Activated naive CD4-positive, alpha-beta T cell treated with anti-CD3 and anti-CD28 coated beads, Interleukin-2, amount 10 ng/mL, durations not matched to agents 7 days and 5 days (primary cell): ENCODE data around the gene INSYN2B.

Source experiments
- CTCF ChIA-PET: fragments of 350-600 bp; sonication (Branson Sonifier 250); formaldehyde crosslinking; loops from one replicate; lab custom pipeline; 2021; ENCODE audit warnings: antibody characterized with exemption; lab: Charles Lee
- DNase-seq: peaks from one replicate; pipeline ENCODE4 v3.0.0-alpha.2; 2020
- H3K27ac Mint-ChIP-seq: one replicate; pipeline ENCODE4 v1.8.0; 2021; ENCODE audit warnings: mild to moderate bottlenecking, moderate library complexity, mixed read lengths
- H3K27me3 Mint-ChIP-seq: one replicate; pipeline ENCODE4 v1.8.0; 2021; ENCODE audit warnings: mild to moderate bottlenecking, mixed read lengths
- H3K36me3 Mint-ChIP-seq: one replicate; pipeline ENCODE4 v1.8.0; 2021; ENCODE audit warnings: mixed read lengths
- H3K4me1 Mint-ChIP-seq: one replicate; pipeline ENCODE4 v1.8.0; 2021; ENCODE audit warnings: mixed read lengths
- H3K4me3 Mint-ChIP-seq: one replicate; pipeline ENCODE4 v1.8.0; 2021; ENCODE audit warnings: mild to moderate bottlenecking, moderate library complexity, mixed read lengths
- H3K9me3 Mint-ChIP-seq: one replicate; pipeline ENCODE4 v1.8.0; 2021; ENCODE audit warnings: mixed read lengths

Gene INSYN2B

GRCh38 chr5:169980418-169981053, at the start of gene INSYN2B:
Gene INSYN2B (minus strand): TSS chr5:169980495. CDS start chr5:169883898, 96,597 bp downstream.
- H3K9me3 Mint-ChIP-seq: no peaks in the 10 kb centered on the region
- CTCF ChIA-PET: interaction anchor here (0.8 to 1.3 kb wide), 5 partner anchors 9 to 279 kb away, joined by 3 to 6 read pairs (median 3); no protein-coding TSS in a partner anchor

GRCh38 chr5:170028124-170028523, 47.8 kb upstream of the INSYN2B start:
- no peaks in the 10 kb centered on the region for H3K4me1 Mint-ChIP-seq
- no peaks in the 10 kb centered on the region for H3K27me3 Mint-ChIP-seq
- CTCF ChIA-PET: no interaction called here
- H3K4me3 Mint-ChIP-seq: no peak overlapping the region
- no peak overlapping the region for H3K27ac Mint-ChIP-seq
- no peaks in the 10 kb centered on the region for H3K9me3 Mint-ChIP-seq
- H3K36me3 Mint-ChIP-seq: peaks cover 37% of the 10 kb centered on the region
- DNase-seq: no peak

More at GRCh38 chr5:169980418-169981053, at the start of gene INSYN2B:
- no peaks in the 10 kb centered on the region for H3K4me1 Mint-ChIP-seq
- H3K27ac Mint-ChIP-seq: no peak within 1 kb of the TSS
- DNase-seq: peak; percentile 26
- H3K36me3 Mint-ChIP-seq: peaks cover 25% of the 10 kb centered on the region
- no peaks in the 10 kb centered on the region for H3K27me3 Mint-ChIP-seq
- H3K4me3 Mint-ChIP-seq: no peak within 1 kb of the TSS

GRCh38 chr5:170025853-170026252, 45.6 kb upstream of the INSYN2B start:
- Mint-ChIP-seq H3K27ac (no peak overlapping the region), H3K27me3 (no peaks in the 10 kb centered on the region), H3K4me3 (no peak overlapping the region), H3K9me3 (no peaks in the 10 kb centered on the region), H3K4me1 (no peaks in the 10 kb centered on the region), H3K36me3 (peaks cover 35% of the 10 kb centered on the region)
- no peak for DNase-seq
- CTCF ChIA-PET: no interaction called here

GRCh38 chr5:170021506-170021905, 41.2 kb upstream of the INSYN2B start:
- no peaks in the 10 kb centered on the region for H3K9me3 Mint-ChIP-seq
- CTCF ChIA-PET: no interaction called here
- H3K4me1 Mint-ChIP-seq: no peaks in the 10 kb centered on the region
- no peak overlapping the region for H3K27ac Mint-ChIP-seq
- peaks cover 37% of the 10 kb centered on the region for H3K36me3 Mint-ChIP-seq
- no peaks in the 10 kb centered on the region for H3K27me3 Mint-ChIP-seq
- H3K4me3 Mint-ChIP-seq: no peak overlapping the region
- no peak for DNase-seq

- no peak for DNase-seq
- peaks cover 29% of the 10 kb centered on the region for H3K36me3 Mint-ChIP-seq
Observed at GRCh38 chr5:170020423-170020822, 40.1 kb upstream of the INSYN2B start.

GRCh38 chr5:170012622-170013021, 32.3 kb upstream of the INSYN2B start:
- Mint-ChIP-seq H3K4me3 (no peak overlapping the region), H3K27me3 (no peaks in the 10 kb centered on the region), H3K4me1 (no peaks in the 10 kb centered on the region), H3K36me3 (peaks cover 34% of the 10 kb centered on the region), H3K9me3 (no peaks in the 10 kb centered on the region), H3K27ac (peak overlapping the region; percentile 13)
- CTCF ChIA-PET: no interaction called here
- no peak for DNase-seq

More at GRCh38 chr5:170020423-170020822, 40.1 kb upstream of the INSYN2B start:
- H3K9me3 Mint-ChIP-seq: no peaks in the 10 kb centered on the region
- H3K4me1 Mint-ChIP-seq: no peaks in the 10 kb centered on the region
- no peak overlapping the region for H3K27ac Mint-ChIP-seq
- no peaks in the 10 kb centered on the region for H3K27me3 Mint-ChIP-seq
- CTCF ChIA-PET: no interaction called here
- H3K4me3 Mint-ChIP-seq: no peak overlapping the region

- CTCF ChIA-PET: no interaction called here
- DNase-seq: no peak
- Mint-ChIP-seq H3K27me3 (no peaks in the 10 kb centered on the region), H3K4me3 (no peak overlapping the region), H3K36me3 (peaks cover 35% of the 10 kb centered on the region), H3K4me1 (no peaks in the 10 kb centered on the region), H3K27ac (no peak overlapping the region), H3K9me3 (no peaks in the 10 kb centered on the region)
Observed at GRCh38 chr5:170011751-170012150, 31.5 kb upstream of the INSYN2B start.

GRCh38 chr5:170010595-170010994, 30.3 kb upstream of the INSYN2B start:
- peak overlapping the region; percentile 26 for H3K27ac Mint-ChIP-seq
- DNase-seq: no peak
- no peaks in the 10 kb centered on the region for H3K9me3 Mint-ChIP-seq
- no peaks in the 10 kb centered on the region for H3K27me3 Mint-ChIP-seq
- CTCF ChIA-PET: no interaction called here
- H3K4me1 Mint-ChIP-seq: no peaks in the 10 kb centered on the region
- no peak overlapping the region for H3K4me3 Mint-ChIP-seq
- peaks cover 32% of the 10 kb centered on the region for H3K36me3 Mint-ChIP-seq

GRCh38 chr5:170008376-170008775, 28.1 kb upstream of the INSYN2B start:
- no peak for DNase-seq
- no peak overlapping the region for H3K4me3 Mint-ChIP-seq
- peaks cover 43% of the 10 kb centered on the region for H3K36me3 Mint-ChIP-seq
- no peaks in the 10 kb centered on the region for H3K27me3 Mint-ChIP-seq
- peaks cover 2% of the 10 kb centered on the region for H3K9me3 Mint-ChIP-seq
- no peak overlapping the region for H3K27ac Mint-ChIP-seq
- CTCF ChIA-PET: no interaction called here
- H3K4me1 Mint-ChIP-seq: no peaks in the 10 kb centered on the region

- Mint-ChIP-seq H3K36me3 (peaks cover 50% of the 10 kb centered on the region), H3K9me3 (peaks cover 2% of the 10 kb centered on the region), H3K27me3 (no peaks in the 10 kb centered on the region), H3K4me3 (no peak overlapping the region), H3K4me1 (no peaks in the 10 kb centered on the region), H3K27ac (no peak overlapping the region)
- CTCF ChIA-PET: no interaction called here
- no peak for DNase-seq
Observed at GRCh38 chr5:170006021-170006420, 25.7 kb upstream of the INSYN2B start.

- H3K27me3 Mint-ChIP-seq: no peaks in the 10 kb centered on the region
- no peak overlapping the region for H3K4me3 Mint-ChIP-seq
- H3K36me3 Mint-ChIP-seq: peaks cover 64% of the 10 kb centered on the region
- H3K4me1 Mint-ChIP-seq: no peaks in the 10 kb centered on the region
- DNase-seq: no peak
- H3K9me3 Mint-ChIP-seq: peaks cover 2% of the 10 kb centered on the region
- CTCF ChIA-PET: no interaction called here
- peak overlapping the region; percentile 1 for H3K27ac Mint-ChIP-seq
Observed at GRCh38 chr5:170000155-170000554, 19.9 kb upstream of the INSYN2B start.

- H3K27me3 Mint-ChIP-seq: no peaks in the 10 kb centered on the region
- H3K27ac Mint-ChIP-seq: peak overlapping the region; percentile 1
- H3K4me1 Mint-ChIP-seq: no peaks in the 10 kb centered on the region
- peaks cover 65% of the 10 kb centered on the region for H3K36me3 Mint-ChIP-seq
- DNase-seq: no peak
- H3K4me3 Mint-ChIP-seq: no peak overlapping the region
- peaks cover 2% of the 10 kb centered on the region for H3K9me3 Mint-ChIP-seq
- CTCF ChIA-PET: no interaction called here
Observed at GRCh38 chr5:169999621-170000020, 19.3 kb upstream of the INSYN2B start.

GRCh38 chr5:169997798-169998197, 17.5 kb upstream of the INSYN2B start:
- CTCF ChIA-PET: no interaction called here
- no peak for DNase-seq
- Mint-ChIP-seq H3K36me3 (peaks cover 62% of the 10 kb centered on the region), H3K27ac (no peak overlapping the region), H3K4me3 (no peak overlapping the region), H3K9me3 (no peaks in the 10 kb centered on the region), H3K4me1 (no peaks in the 10 kb centered on the region), H3K27me3 (no peaks in the 10 kb centered on the region)

- Mint-ChIP-seq H3K27ac (no peak overlapping the region), H3K36me3 (peaks cover 44% of the 10 kb centered on the region), H3K4me1 (no peaks in the 10 kb centered on the region), H3K9me3 (no peaks in the 10 kb centered on the region), H3K4me3 (no peak overlapping the region), H3K27me3 (no peaks in the 10 kb centered on the region)
- CTCF ChIA-PET: no interaction called here
- no peak for DNase-seq
Observed at GRCh38 chr5:169993485-169993790, 13.1 kb upstream of the INSYN2B start.

- Mint-ChIP-seq H3K4me1 (no peaks in the 10 kb centered on the region), H3K36me3 (peaks cover 39% of the 10 kb centered on the region)
- CTCF ChIA-PET: no interaction called here
Observed at GRCh38 chr5:169992789-169993484, 12.6 kb upstream of the INSYN2B start.

More at GRCh38 chr5:169992789-169993484, 12.6 kb upstream of the INSYN2B start:
- Mint-ChIP-seq H3K4me3 (no peak overlapping the region), H3K27ac (no peak overlapping the region), H3K27me3 (no peaks in the 10 kb centered on the region), H3K9me3 (no peaks in the 10 kb centered on the region)
- DNase-seq: no peak
